Neural cell (in vitro differentiated cells): ENCODE measurements around the gene FAM20C. TPM values are rescaled to one million over a fixed set of nuclear protein-coding genes. Genes with fewer than 3 reads are reported as not detected.
"Not testable (repeated sequence)": the region's sequence is repeated elsewhere in the genome, so short reads cannot be mapped to it uniquely, and the experiment has no call there.

Source experiments
- H2AFZ ChIP-seq: fragments of 200-600, 300-800 bp; sonication (generic), shearing (Covaris generic); 2 replicates; pipeline ENCODE4 v1.6.0; 2014; ENCODE audit warnings: low read depth, mild to moderate bottlenecking, antibody characterized with exemption, low read length, moderate library complexity
- H3F3A ChIP-seq: fragments of 200-600 bp; shearing (Covaris generic); 2 replicates; pipeline ENCODE4 v1.6.1; 2016; ENCODE audit warnings: mild to moderate bottlenecking, moderate library complexity, mixed read lengths, antibody characterized with exemption, low read length; ENCODE audit not compliant: insufficient read depth, poor library complexity, severe bottlenecking
- H3K27ac ChIP-seq: fragments of 200-600, 300-800 bp; sonication (generic), shearing (Covaris generic); 2 replicates; pipeline ENCODE4 v1.5.1; 2014; ENCODE audit warnings: mild to moderate bottlenecking, low read length, moderate library complexity
- H3K27me3 ChIP-seq: fragments of 300-800, 200-600 bp; sonication (generic), shearing (Covaris generic); 2 replicates; pipeline ENCODE4 v1.6.0; 2014; ENCODE audit warnings: mild to moderate bottlenecking, low read depth, low read length, moderate library complexity; ENCODE audit not compliant: insufficient read depth
- H3K36me3 ChIP-seq: fragments of 300-800, 200-600 bp; sonication (generic), shearing (Covaris generic); 2 replicates; pipeline ENCODE4 v1.5.1; 2014; ENCODE audit warnings: mild to moderate bottlenecking, antibody characterized with exemption, low read length, moderate library complexity; ENCODE audit not compliant: insufficient read depth
- H3K4me2 ChIP-seq: fragments of 300-800, 200-600 bp; sonication (generic), shearing (Covaris generic); 2 replicates; pipeline ENCODE4 v1.6.0; 2014; ENCODE audit warnings: mild to moderate bottlenecking, low read length
- H3K4me3 ChIP-seq: fragments of 300-800, 200-600 bp; sonication (generic), shearing (Covaris generic); 2 replicates; pipeline ENCODE4 v1.5.1; 2014; ENCODE audit warnings: mild to moderate bottlenecking, low read length, moderate library complexity
- H3K79me2 ChIP-seq: fragments of 200-600 bp; shearing (Covaris generic); replicated peaks from 2 replicates; pipeline ENCODE4 v1.6.0; 2014; ENCODE audit warnings: mild to moderate bottlenecking, low read length, moderate library complexity; ENCODE audit not compliant: insufficient read depth
- H3K9ac ChIP-seq: fragments of 300-800, 200-600 bp; sonication (generic), shearing (Covaris generic); 2 replicates; pipeline ENCODE4 v1.6.1; 2016; ENCODE audit warnings: mild to moderate bottlenecking, low read length, mixed read lengths
- H3K9me2 ChIP-seq: fragments of 200-600 bp; shearing (Covaris generic); 2 replicates; pipeline ENCODE4 v1.6.1; 2016; ENCODE audit warnings: mild to moderate bottlenecking, low read length, mixed read lengths; ENCODE audit not compliant: insufficient read depth
- H3K9me3 ChIP-seq: fragments of 200-600, 300-800 bp; sonication (generic), shearing (Covaris generic); 2 replicates; pipeline ENCODE4 v1.6.1; 2016; ENCODE audit warnings: mild to moderate bottlenecking, mixed run types, low read length, moderate library complexity, mixed read lengths
- H4K20me1 ChIP-seq: fragments of 200-600 bp; shearing (Covaris generic); 2 replicates; pipeline ENCODE4 v1.6.1; 2016; ENCODE audit warnings: mild to moderate bottlenecking, mixed run types; ENCODE audit not compliant: insufficient read depth
- CTCF ChIP-seq: fragments of 450-650 bp; IDR thresholded peaks from 2 replicates; pipeline ENCODE4 v1.5.1; 2014; ENCODE audit warnings: antibody characterized with exemption, mild to moderate bottlenecking, moderate library complexity; ENCODE audit not compliant: poor library complexity, severe bottlenecking
- EP300 ChIP-seq: fragments of 450-650 bp; conservative IDR thresholded peaks from 2 replicates; pipeline ENCODE4 v1.6.1; 2014; ENCODE audit warnings: antibody characterized with exemption, mild to moderate bottlenecking, moderate library complexity; ENCODE audit not compliant: poor library complexity, severe bottlenecking
- EZH2 ChIP-seq: fragments of 200-600, 300-800 bp; shearing (Covaris generic), sonication (generic); IDR thresholded peaks from 2 replicates; pipeline ENCODE4 v1.6.1; 2014; ENCODE audit warnings: antibody characterized with exemption, low read length, borderline replicate concordance, mild to moderate bottlenecking; ENCODE audit not compliant: insufficient read depth, poor library complexity, severe bottlenecking
- MXI1 ChIP-seq: fragments of 450-650 bp; conservative IDR thresholded peaks from 2 replicates; pipeline ENCODE4 v1.6.1; 2014; ENCODE audit warnings: antibody characterized with exemption, mild to moderate bottlenecking; ENCODE audit not compliant: poor library complexity, severe bottlenecking
- POLR2AphosphoS5 ChIP-seq: IDR thresholded peaks from 2 replicates; pipeline ENCODE4 v1.6.1; 2012
- RAD21 ChIP-seq: fragments of 450-650 bp; conservative IDR thresholded peaks from 2 replicates; pipeline ENCODE4 v1.6.1; 2014; ENCODE audit warnings: antibody characterized with exemption, mild to moderate bottlenecking, moderate library complexity
- REST ChIP-seq: IDR thresholded peaks from 2 replicates; pipeline ENCODE4 v1.6.1; 2012; ENCODE audit warnings: borderline replicate concordance
- SMC3 ChIP-seq: fragments of 450-650 bp; conservative IDR thresholded peaks from 2 replicates; pipeline ENCODE4 v1.6.1; 2014; ENCODE audit warnings: antibody characterized with exemption, mild to moderate bottlenecking, moderate library complexity; ENCODE audit not compliant: poor library complexity
- TAF1 ChIP-seq: IDR thresholded peaks from 2 replicates; pipeline ENCODE4 v1.6.1; 2012; ENCODE audit warnings: low read depth
- polyA plus RNA-seq: library from polyadenylated mRNA; depleted of rRNA; stranded (reverse); fragments of >200 nt; gene quantifications from 2 replicates; pipeline ENCODE4 v1.2.3, GENCODE V29; 2014

Gene FAM20C
- polyA plus RNA-seq, 1 donor from 2014 or later = 22.7 TPM

GRCh38 chr7:181738-182137 lies 10.6 kb upstream of the FAM20C start:
- Histone ChIP-seq H3F3A (no peaks in the 10 kb centered on the region), H2AFZ (no peak overlapping the region), H4K20me1 (no peaks in the 10 kb centered on the region), H3K27me3 (no peaks in the 10 kb centered on the region), H3K27ac (no peak overlapping the region), H3K9me3 (no peaks in the 10 kb centered on the region), H3K4me2 (no peak overlapping the region), H3K9ac (no peak overlapping the region), H3K9me2 (no peaks in the 10 kb centered on the region), H3K36me3 (no peaks in the 10 kb centered on the region), H3K79me2 (no peaks in the 10 kb centered on the region), H3K4me3 (no peak overlapping the region)
- TF ChIP-seq TAF1 (no peak), POLR2AphosphoS5 (no peak), RAD21 (no peak), SMC3 (no peak), MXI1 (no peak), EP300 (no peak), REST (no peak), CTCF (no peak), EZH2 (no peak)

GRCh38 chr7:182502-182901 lies 9.9 kb upstream of the FAM20C start:
- not testable (repeated sequence) for H2AFZ ChIP-seq

More at GRCh38 chr7:182502-182901, 9.9 kb upstream of the FAM20C start:
- not testable (repeated sequence) for H3F3A ChIP-seq, H3K79me2 ChIP-seq, H3K27me3 ChIP-seq, H4K20me1 ChIP-seq, H3K9me2 ChIP-seq, H3K4me2 ChIP-seq, H3K4me3 ChIP-seq, H3K9ac ChIP-seq, H3K36me3 ChIP-seq, H3K9me3 ChIP-seq, H3K27ac ChIP-seq
